CD1c-positive myeloid dendritic cell (primary cell): ENCODE results near the gene OVCA2.

Experiments used
- DNase-seq: peaks from one replicate; pipeline ENCODE4 v3.0.0-alpha.2; 2016; ENCODE audit errors: extremely low spot score

The OVCA2 gene

GRCh38 chr17:2054512-2055291, 12.9 kb downstream of the OVCA2 start, which contains the start of gene HIC1:
HIC1 (plus strand) TSS chr17:2055103; CDS start chr17:2056691, 1,588 bp downstream.
- DNase-seq = peak; percentile 85

- no peak for DNase-seq
Measured at GRCh38 chr17:2055292-2056205, 13.7 kb downstream of the OVCA2 start.

DNA sequence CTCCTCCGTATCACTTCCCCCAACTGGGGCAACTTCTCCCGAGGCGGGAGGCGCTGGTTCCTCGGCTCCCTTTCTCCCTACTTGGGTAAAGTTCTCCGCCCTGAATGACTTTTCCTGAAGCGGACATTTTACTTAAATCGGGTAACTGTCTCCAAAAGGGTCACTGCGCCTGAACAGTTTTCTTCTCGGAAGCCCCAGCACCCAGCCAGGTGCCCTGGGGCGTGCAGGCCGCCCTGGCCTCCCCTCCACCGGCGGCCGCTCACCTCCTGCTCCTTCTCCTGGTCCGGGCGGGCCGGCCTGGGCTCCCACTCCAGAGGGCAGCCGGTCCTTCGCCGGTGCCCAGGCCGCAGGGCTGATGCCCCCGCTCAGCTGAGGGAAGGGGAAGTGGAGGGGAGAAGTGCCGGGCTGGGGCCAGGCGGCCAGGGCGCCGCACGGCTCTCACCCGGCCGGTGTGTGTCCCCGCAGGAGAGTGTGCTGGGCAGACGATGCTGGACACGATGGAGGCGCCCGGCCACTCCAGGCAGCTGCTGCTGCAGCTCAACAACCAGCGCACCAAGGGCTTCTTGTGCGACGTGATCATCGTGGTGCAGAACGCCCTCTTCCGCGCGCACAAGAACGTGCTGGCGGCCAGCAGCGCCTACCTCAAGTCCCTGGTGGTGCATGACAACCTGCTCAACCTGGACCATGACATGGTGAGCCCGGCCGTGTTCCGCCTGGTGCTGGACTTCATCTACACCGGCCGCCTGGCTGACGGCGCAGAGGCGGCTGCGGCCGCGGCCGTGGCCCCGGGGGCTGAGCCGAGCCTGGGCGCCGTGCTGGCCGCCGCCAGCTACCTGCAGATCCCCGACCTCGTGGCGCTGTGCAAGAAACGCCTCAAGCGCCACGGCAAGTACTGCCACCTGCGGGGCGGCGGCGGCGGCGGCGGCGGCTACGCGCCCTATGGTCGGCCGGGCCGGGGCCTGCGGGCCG, 14.7 kb downstream of the OVCA2 start:
- peak; percentile 66 for DNase-seq

DNA sequence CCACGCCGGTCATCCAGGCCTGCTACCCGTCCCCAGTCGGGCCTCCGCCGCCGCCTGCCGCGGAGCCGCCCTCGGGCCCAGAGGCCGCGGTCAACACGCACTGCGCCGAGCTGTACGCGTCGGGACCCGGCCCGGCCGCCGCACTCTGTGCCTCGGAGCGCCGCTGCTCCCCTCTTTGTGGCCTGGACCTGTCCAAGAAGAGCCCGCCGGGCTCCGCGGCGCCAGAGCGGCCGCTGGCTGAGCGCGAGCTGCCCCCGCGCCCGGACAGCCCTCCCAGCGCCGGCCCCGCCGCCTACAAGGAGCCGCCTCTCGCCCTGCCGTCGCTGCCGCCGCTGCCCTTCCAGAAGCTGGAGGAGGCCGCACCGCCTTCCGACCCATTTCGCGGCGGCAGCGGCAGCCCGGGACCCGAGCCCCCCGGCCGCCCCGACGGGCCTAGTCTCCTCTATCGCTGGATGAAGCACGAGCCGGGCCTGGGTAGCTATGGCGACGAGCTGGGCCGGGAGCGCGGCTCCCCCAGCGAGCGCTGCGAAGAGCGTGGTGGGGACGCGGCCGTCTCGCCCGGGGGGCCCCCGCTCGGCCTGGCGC, 15.4 kb downstream of the OVCA2 start:
- DNase-seq = no peak

- DNase-seq = peak; percentile 43
Measured at GRCh38 chr17:2057760-2058585, 16.2 kb downstream of the OVCA2 start.

DNA sequence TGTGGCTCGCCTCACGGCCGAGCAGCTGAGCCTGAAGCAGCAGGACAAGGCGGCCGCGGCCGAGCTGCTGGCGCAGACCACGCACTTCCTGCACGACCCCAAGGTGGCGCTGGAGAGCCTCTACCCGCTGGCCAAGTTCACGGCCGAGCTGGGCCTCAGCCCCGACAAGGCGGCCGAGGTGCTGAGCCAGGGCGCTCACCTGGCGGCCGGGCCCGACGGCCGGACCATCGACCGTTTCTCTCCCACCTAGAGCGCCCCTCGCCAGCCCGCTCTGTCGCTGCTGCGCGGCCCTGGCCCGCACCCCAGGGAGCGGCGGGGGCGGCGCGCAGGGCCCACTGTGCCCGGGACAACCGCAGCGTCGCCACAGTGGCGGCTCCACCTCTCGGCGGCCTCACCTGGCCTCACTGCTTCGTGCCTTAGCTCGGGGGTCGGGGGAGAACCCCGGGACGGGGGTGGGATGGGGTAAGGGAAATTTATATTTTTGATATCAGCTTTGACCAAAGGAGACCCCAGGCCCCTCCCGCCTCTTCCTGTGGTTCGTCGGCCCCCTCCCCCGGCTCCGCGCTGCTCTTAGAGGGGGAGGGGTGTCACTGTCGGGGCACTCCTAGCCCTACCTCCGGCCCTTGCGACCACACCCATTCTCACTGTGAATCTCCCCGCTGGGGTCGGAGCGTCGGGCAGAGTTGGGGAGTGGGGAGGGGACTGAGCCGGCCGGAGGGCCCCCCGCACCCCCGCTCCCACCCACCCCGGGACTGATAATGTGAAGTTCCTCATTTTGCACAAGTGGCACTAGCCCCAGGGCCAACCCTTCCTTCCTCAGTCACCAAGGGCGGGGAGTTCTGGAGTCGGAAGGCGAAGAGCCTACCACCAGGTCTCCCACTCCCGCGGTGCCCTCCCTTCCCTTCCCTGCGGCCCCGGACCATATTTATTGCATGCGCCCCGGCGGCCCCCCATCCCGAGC, 17.0 kb downstream of the OVCA2 start:
- DNase-seq = peak; percentile 77

DNA sequence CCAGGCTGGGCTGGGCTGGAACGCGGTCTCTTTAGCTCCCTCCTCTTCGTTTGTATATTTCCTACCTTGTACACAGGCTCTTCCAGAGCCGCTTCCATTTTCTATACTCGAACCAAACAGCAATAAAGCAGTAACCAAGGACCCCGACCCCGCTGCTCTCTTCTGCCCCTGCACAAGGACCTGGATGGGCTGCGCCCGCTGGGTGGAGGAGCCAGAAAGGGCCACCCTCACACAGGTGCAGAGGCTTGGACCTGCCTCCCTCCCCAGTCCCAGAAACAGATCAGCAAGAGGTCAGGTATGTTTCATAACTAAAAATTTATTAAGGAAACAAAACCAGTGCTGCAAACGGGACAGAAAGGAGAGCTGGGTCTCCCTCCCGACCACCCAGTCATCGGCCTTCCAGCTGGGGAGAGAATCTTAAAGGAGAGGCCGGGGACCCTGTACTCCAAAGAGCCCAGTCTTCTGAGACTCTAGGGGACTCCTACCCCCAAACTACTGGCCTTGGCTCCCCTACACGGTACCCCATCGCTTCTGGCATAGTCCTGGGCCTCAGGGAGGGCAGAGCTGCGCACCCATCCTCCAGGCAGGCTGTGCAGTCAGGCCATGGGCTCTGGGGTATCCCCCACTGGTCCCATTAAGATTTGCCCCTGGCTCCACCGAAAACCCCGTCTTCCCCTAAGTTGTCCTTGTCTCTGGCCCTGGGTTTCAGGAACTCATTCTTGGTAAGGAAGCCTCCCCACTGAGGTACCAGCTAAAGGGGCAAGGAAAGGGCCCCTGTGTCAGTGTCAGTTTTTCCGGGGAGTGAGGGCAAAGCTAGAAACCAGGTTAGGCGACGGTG, 17.9 kb downstream of the OVCA2 start:
- DNase-seq = no peak

GRCh38 chr17:2060385-2060658, 18.5 kb downstream of the OVCA2 start:
- no peak for DNase-seq

GRCh38 chr17:2060681-2061440, 19.0 kb downstream of the OVCA2 start:
- DNase-seq = no peak

- DNase-seq = no peak
Measured at GRCh38 chr17:2061441-2061958, 19.7 kb downstream of the OVCA2 start.

DNA sequence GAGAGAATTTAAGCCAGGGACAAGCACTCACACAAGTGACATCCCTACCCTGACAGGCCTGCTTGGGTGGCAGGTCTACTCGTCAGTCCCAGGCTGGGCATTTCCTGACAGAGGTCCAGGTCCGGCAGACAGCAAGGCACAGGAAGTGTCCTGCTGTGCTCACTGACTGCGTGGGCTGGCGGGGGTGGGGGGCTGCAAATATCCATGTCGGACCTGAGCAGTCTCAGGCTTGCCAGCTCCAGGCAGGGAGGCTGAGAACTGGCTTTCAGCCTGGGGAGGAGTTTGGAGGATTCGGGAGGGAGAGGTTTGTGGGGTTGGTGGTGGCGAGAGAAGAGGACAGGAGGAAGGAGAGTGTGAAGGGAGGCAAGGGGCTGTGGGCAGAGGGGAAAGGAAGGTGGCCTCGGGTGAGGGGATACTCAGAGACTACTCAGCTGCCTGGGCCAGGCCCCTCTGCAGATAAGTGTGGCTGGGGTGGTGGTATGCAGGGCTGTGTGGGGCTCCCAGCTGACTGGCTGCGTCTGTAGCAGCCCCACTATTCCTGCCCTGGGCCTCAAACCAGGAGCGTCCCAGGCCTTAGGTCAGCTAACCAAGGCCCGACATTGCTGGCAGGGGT, 20.9 kb downstream of the OVCA2 start:
- no peak for DNase-seq

DNA sequence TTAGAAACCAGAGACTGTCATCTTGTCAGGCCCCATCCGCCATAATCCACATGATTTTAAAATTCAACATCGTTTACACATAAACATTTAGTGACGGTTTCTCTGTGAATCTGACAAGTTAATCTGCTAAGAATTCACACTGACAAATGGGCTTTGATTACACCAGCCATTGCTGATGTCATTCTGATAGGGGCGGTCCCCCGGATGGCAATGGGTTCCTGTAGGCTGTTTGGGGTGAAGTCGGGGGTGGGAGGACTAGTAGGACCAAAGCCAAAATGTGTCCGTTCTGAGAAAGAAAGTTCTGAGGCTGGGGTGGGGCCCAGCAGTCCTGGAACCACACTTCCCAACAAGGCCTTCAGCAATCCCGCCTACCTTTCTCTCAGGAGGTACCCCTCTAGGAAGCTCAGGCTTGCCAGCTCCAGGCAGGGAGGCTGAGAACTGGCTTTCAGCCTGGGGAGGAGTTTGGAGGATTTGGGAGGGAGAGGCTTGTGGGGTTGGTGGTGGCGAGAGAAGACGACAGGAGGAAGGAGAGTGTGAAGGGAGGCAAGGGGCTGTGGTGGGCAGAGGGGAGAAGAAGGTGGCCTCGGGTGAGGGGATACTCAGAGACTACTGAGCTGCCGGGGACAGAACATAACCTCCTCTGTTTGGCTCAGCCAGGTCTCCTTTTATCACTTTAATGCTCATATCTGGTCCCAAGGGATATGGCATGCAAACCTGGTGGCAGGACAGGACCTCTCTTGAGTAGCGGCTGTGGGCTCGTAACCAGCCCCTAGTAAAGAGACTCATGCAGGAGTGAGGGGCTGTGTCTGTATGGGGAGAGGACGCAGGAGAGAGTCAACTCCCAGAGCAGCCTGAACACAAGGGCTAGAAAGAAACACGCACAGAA, 21.7 kb downstream of the OVCA2 start:
- DNase-seq = no peak

- DNase-seq = no peak
Measured at GRCh38 chr17:2064147-2064489, 22.3 kb downstream of the OVCA2 start.

DNA sequence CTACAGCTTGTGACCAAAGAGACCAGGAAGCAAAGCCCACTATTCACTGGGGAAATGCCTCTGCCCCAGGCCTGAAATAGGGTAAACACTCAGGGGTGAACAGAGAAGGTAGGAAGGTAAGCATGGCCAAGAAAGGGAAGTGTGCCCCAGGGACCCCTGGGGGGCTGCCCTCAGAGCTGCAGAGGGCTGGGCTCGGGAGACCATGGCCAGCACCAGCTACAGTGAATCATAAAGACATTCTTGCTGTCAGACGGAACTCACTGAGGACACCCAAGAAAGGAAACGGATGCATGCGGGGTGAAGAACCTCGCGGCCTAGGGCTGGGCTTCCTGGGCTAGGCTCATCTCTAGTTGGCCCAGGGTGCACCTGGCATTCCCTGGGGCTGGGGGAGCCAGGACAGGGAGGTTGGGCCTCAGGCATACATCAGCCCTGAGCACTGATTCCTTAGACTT, 22.7 kb downstream of the OVCA2 start:
- DNase-seq = no peak

GRCh38 chr17:2064980-2065785, 23.4 kb downstream of the OVCA2 start:
- DNase-seq = peak; percentile 50
